ENCODE results near the gene NAALADL2.
"Not testable (repeated sequence)": the region's sequence is repeated elsewhere in the genome, so short reads cannot be mapped to it uniquely, and the experiment has no call there.

The NAALADL2 gene

GRCh38 chr3:175612487-175613196 lies 753.5 kb downstream of the NAALADL2 start:
- no peak for DNase-seq

- DNase-seq = not testable (repeated sequence)
These were observed 755.0 kb downstream of the NAALADL2 start for GRCh38 chr3:175614107-175614506.

- DNase-seq = no peak
These were observed 758.1 kb downstream of the NAALADL2 start for GRCh38 chr3:175617247-175617646.

GRCh38 chr3:175619369-175619768 lies 760.2 kb downstream of the NAALADL2 start:
- peak in 1 of 3 experiments; percentile 65 for DNase-seq

- no peak for DNase-seq
These were observed 761.0 kb downstream of the NAALADL2 start for GRCh38 chr3:175620093-175620492.

GRCh38 chr3:175620532-175620931 lies 761.4 kb downstream of the NAALADL2 start:
- no peak for DNase-seq

- DNase-seq = no peak
These were observed 781.8 kb downstream of the NAALADL2 start for GRCh38 chr3:175640958-175641357.

GRCh38 chr3:175646865-175647264 lies 787.7 kb downstream of the NAALADL2 start:
- DNase-seq = no peak

GRCh38 chr3:175648899-175649298 lies 789.8 kb downstream of the NAALADL2 start:
- no peak for DNase-seq

- peak in 1 of 3 experiments; percentile 13 for DNase-seq
These were observed 792.6 kb downstream of the NAALADL2 start for GRCh38 chr3:175651716-175652115.

GRCh38 chr3:175655351-175655750 lies 796.2 kb downstream of the NAALADL2 start:
- no peak for DNase-seq

GRCh38 chr3:175656461-175656860 lies 797.3 kb downstream of the NAALADL2 start:
- no peak for DNase-seq

- no peak for DNase-seq
These were observed 800.7 kb downstream of the NAALADL2 start for GRCh38 chr3:175659670-175660350.

- no peak for DNase-seq
These were observed 803.7 kb downstream of the NAALADL2 start for GRCh38 chr3:175662815-175663214.

GRCh38 chr3:175664911-175665310 lies 805.8 kb downstream of the NAALADL2 start:
- DNase-seq = peak in 1 of 3 experiments; percentile 62

GRCh38 chr3:175668300-175668699 lies 809.2 kb downstream of the NAALADL2 start:
- DNase-seq = no peak

- no peak for DNase-seq
These were observed 811.4 kb downstream of the NAALADL2 start for GRCh38 chr3:175670557-175670956.

GRCh38 chr3:175672119-175672689 lies 813.1 kb downstream of the NAALADL2 start:
- DNase-seq = no peak

GRCh38 chr3:175679568-175679967 lies 820.4 kb downstream of the NAALADL2 start:
- DNase-seq = no peak

GRCh38 chr3:175692256-175692655 lies 833.1 kb downstream of the NAALADL2 start:
- DNase-seq = no peak

- DNase-seq = no peak
These were observed 836.1 kb downstream of the NAALADL2 start for GRCh38 chr3:175695251-175695650.

- DNase-seq = no peak
These were observed 843.8 kb downstream of the NAALADL2 start for GRCh38 chr3:175702956-175703355.

GRCh38 chr3:175704366-175705055 lies 845.4 kb downstream of the NAALADL2 start:
- DNase-seq = no peak

Data from NCI-H1417 (cell line).